ENCODE measurements around the gene TRHDE. TPM values are rescaled to one million over a fixed set of nuclear protein-coding genes. Genes with fewer than 3 reads are reported as not detected.

The TRHDE gene
- total RNA-seq, 1 experiment from 2014 or later, result 16.5 TPM

DNA sequence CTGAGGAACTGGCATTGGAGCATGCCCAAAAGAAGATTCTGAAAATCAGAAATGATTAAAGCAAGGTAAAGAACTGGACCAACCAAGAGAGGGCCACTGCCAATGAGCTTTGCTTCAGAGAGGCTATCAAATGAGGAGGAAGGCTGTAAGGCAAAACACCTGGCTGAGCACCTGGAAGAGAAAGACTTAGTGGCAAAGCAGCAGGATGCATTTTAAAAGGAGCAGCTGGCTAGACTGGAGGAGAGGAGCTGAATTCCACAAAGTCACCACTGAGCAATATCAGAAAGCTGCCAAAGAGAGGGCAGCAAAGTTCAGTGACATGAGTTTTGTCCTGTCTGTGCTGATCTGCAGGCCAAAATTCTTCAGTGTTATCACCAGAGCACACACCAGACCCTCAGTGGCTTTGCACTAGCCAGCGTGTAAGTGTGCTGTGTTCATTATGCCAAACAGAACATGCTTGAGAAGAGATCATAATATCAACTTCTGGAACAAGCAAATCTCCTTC, 338.7 kb downstream of the TRHDE start:
- DNase-seq, result no peak
- no peaks in the 10 kb centered on the region for H3K27me3 ChIP-seq (ENCODE audit: low read length)
- TF ChIP-seq, protein P1, sequence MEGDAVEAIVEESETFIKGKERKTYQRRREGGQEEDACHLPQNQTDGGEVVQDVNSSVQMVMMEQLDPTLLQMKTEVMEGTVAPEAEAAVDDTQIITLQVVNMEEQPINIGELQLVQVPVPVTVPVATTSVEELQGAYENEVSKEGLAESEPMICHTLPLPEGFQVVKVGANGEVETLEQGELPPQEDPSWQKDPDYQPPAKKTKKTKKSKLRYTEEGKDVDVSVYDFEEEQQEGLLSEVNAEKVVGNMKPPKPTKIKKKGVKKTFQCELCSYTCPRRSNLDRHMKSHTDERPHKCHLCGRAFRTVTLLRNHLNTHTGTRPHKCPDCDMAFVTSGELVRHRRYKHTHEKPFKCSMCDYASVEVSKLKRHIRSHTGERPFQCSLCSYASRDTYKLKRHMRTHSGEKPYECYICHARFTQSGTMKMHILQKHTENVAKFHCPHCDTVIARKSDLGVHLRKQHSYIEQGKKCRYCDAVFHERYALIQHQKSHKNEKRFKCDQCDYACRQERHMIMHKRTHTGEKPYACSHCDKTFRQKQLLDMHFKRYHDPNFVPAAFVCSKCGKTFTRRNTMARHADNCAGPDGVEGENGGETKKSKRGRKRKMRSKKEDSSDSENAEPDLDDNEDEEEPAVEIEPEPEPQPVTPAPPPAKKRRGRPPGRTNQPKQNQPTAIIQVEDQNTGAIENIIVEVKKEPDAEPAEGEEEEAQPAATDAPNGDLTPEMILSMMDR (conservative IDR thresholded peaks at IDR 0.05; ENCODE audit: low read depth, low read length), result no peak
- TF ChIP-seq EZH2phosphoT487 (IDR thresholded peaks at IDR 0.05; ENCODE audit: borderline replicate concordance, low read length), result no peak
- TF ChIP-seq EZH2 (IDR thresholded peaks at IDR 0.05; ENCODE audit: low read length, unreplicated experiment), result no peak
- intact Hi-C loops (cut with micrococcal nuclease), result no loop called here
- H3K9me2 ChIP-seq (replicated peaks; ENCODE audit: low read length), result no peaks in the 10 kb centered on the region
- H3K4me3 ChIP-seq (ENCODE audit: low read length), result no peak overlapping the region
- no peaks in the 10 kb centered on the region for H3K79me2 ChIP-seq (ENCODE audit: low read length)
- no peaks in the 10 kb centered on the region for H3K4me1 ChIP-seq (ENCODE audit: insufficient read depth, low read length)
- ChIA-PET CTCF (no interaction called here), POLR2A (ENCODE audit: unreplicated experiment) (no interaction called here)
- no peak for ATAC-seq
- BruUV-seq (replicated peaks), result no TSS peak
- H3K4me2 ChIP-seq (ENCODE audit: low read length), result no peak overlapping the region
- no peaks in the 10 kb centered on the region for H4K20me1 ChIP-seq (ENCODE audit: low read length)
- no peaks in the 10 kb centered on the region for H3K36me3 ChIP-seq (ENCODE audit: low read depth, low read length)
- no peaks in the 10 kb centered on the region for H3F3A ChIP-seq (ENCODE audit: low read length, unreplicated experiment)
- H3K9ac ChIP-seq (ENCODE audit: low read length), result no peak overlapping the region
- no peak overlapping the region for H2AFZ ChIP-seq (ENCODE audit: low read length)
- H3K9me3 ChIP-seq (ENCODE audit: low read length), result no peaks in the 10 kb centered on the region
- no peak overlapping the region for H3K27ac ChIP-seq (ENCODE audit: low read length)

GRCh38 chr12:72612171-72612570, 340.0 kb downstream of the TRHDE start:
- Histone ChIP-seq H3K36me3 (ENCODE audit: low read depth, low read length) (no peaks in the 10 kb centered on the region), H3K4me2 (ENCODE audit: low read length) (no peak overlapping the region), H2AFZ (ENCODE audit: low read length) (no peak overlapping the region), H3K9me3 (ENCODE audit: low read length) (no peaks in the 10 kb centered on the region), H3K4me3 (ENCODE audit: low read length) (no peak overlapping the region), H3K9ac (ENCODE audit: low read length) (no peak overlapping the region), H3K4me1 (ENCODE audit: insufficient read depth, low read length) (no peaks in the 10 kb centered on the region), H3K79me2 (ENCODE audit: low read length) (no peaks in the 10 kb centered on the region), H3F3A (ENCODE audit: low read length, unreplicated experiment) (no peaks in the 10 kb centered on the region), H3K27ac (ENCODE audit: low read length) (no peak overlapping the region), H3K27me3 (ENCODE audit: low read length) (no peaks in the 10 kb centered on the region), H4K20me1 (ENCODE audit: low read length) (no peaks in the 10 kb centered on the region), H3K9me2 (replicated peaks; ENCODE audit: low read length) (no peaks in the 10 kb centered on the region)
- intact Hi-C loops (cut with micrococcal nuclease), result no loop called here
- no peak for ATAC-seq
- no TSS peak for BruUV-seq (replicated peaks)
- CTCF ChIA-PET, result no interaction called here
- TF ChIP-seq EZH2 (IDR thresholded peaks at IDR 0.05; ENCODE audit: low read length, unreplicated experiment) (no peak), EZH2phosphoT487 (IDR thresholded peaks at IDR 0.05; ENCODE audit: borderline replicate concordance, low read length) (no peak)
- TF ChIP-seq, protein P1 (conservative IDR thresholded peaks at IDR 0.05; ENCODE audit: low read depth, low read length), result no peak
- POLR2A ChIA-PET (ENCODE audit: unreplicated experiment), result no interaction called here
- DNase-seq, result no peak

- no TSS peak for BruUV-seq (replicated peaks)
- Histone ChIP-seq H3K4me3 (ENCODE audit: low read length) (no peak overlapping the region), H3K27me3 (ENCODE audit: low read length) (no peaks in the 10 kb centered on the region), H2AFZ (ENCODE audit: low read length) (no peak overlapping the region), H3K79me2 (ENCODE audit: low read length) (no peaks in the 10 kb centered on the region), H3K9me2 (replicated peaks; ENCODE audit: low read length) (no peaks in the 10 kb centered on the region), H3K36me3 (ENCODE audit: low read depth, low read length) (no peaks in the 10 kb centered on the region), H3K4me2 (ENCODE audit: low read length) (no peak overlapping the region), H3K9ac (ENCODE audit: low read length) (no peak overlapping the region), H3K27ac (ENCODE audit: low read length) (no peak overlapping the region), H3K4me1 (ENCODE audit: insufficient read depth, low read length) (no peaks in the 10 kb centered on the region), H3F3A (ENCODE audit: low read length, unreplicated experiment) (no peaks in the 10 kb centered on the region), H3K9me3 (ENCODE audit: low read length) (no peaks in the 10 kb centered on the region), H4K20me1 (ENCODE audit: low read length) (no peaks in the 10 kb centered on the region)
- intact Hi-C loops (cut with micrococcal nuclease), result no loop called here
- TF ChIP-seq, protein P1 (conservative IDR thresholded peaks at IDR 0.05; ENCODE audit: low read depth, low read length), result no peak
- TF ChIP-seq EZH2phosphoT487 (IDR thresholded peaks at IDR 0.05; ENCODE audit: borderline replicate concordance, low read length) (no peak), EZH2 (IDR thresholded peaks at IDR 0.05; ENCODE audit: low read length, unreplicated experiment) (no peak)
- DNase-seq (no peak), ATAC-seq (no peak)
- ChIA-PET CTCF (no interaction called here), POLR2A (ENCODE audit: unreplicated experiment) (no interaction called here)
Measured at GRCh38 chr12:72618764-72619163, 346.6 kb downstream of the TRHDE start.
